HepG2 (cell line): Measurements from ENCODE around the gene MRPS35. TPM values are rescaled to one million over a fixed set of nuclear protein-coding genes. Genes with fewer than 3 reads are reported as not detected.

Experiments used
- FOSL1 ChIP-seq: sonication (generic); formaldehyde crosslinking; IDR thresholded peaks from 2 replicates; pipeline ENCODE4 v1.9.0; 2021; ENCODE audit warnings: missing genetic modification reagents, borderline replicate concordance
- FOXA1 ChIP-seq, 2 experiments: fragments of 450-650 bp in 1 of 2; sonication (generic) in 1 of 2; formaldehyde crosslinking in 1 of 2; IDR thresholded peaks; 2 replicates each; pipeline versions ENCODE4 v1.4.0 to v1.6.1; 2016 to 2020; ENCODE audit warnings: missing genetic modification reagents in 1 of 2
- HMGXB4 ChIP-seq, 2 experiments: sonication (generic) in 1 of 2; formaldehyde crosslinking in 1 of 2; IDR thresholded peaks; 2 replicates each; pipeline versions ENCODE4 v1.4.0 to v1.6.1; 2018 to 2020; ENCODE audit warnings: missing genetic modification reagents in 2 of 2, borderline replicate concordance in 1 of 2, low read depth in 1 of 2, mild to moderate bottlenecking in 1 of 2, missing biosample characterization in 1 of 2
- ISL2 ChIP-seq: sonication (generic); formaldehyde crosslinking; IDR thresholded peaks from 2 replicates; pipeline ENCODE4 v1.5.0; 2020; ENCODE audit warnings: missing genetic modification reagents
- MTERF4 ChIP-seq: sonication (generic); formaldehyde crosslinking; IDR thresholded peaks from 2 replicates; pipeline ENCODE4 v1.8.0; 2023; ENCODE audit warnings: mild to moderate bottlenecking, missing genetic modification reagents
- POLR2A ChIP-seq, 2 experiments: IDR thresholded peaks; 2 replicates each; pipeline ENCODE4 v1.6.1; 2011; ENCODE audit warnings: low read depth in 2 of 2, low read length in 2 of 2, mild to moderate bottlenecking in 1 of 2, moderate library complexity in 1 of 2; ENCODE audit not compliant: insufficient read depth in 1 of 2
- PRDM4 ChIP-seq: sonication (generic); formaldehyde crosslinking; IDR thresholded peaks from 2 replicates; pipeline ENCODE4 v1.9.0; 2021; ENCODE audit warnings: missing genetic modification reagents, borderline replicate concordance
- SKIL ChIP-seq: sonication (generic); formaldehyde crosslinking; IDR thresholded peaks from 2 replicates; pipeline ENCODE4 v1.8.0; 2022; ENCODE audit warnings: missing genetic modification reagents, mild to moderate bottlenecking, moderate library complexity, borderline replicate concordance
- SMAD9 ChIP-seq: sonication (generic); formaldehyde crosslinking; IDR thresholded peaks from 2 replicates; pipeline ENCODE4 v1.5.1; 2020; ENCODE audit warnings: mild to moderate bottlenecking, missing genetic modification reagents
- SNAPC5 ChIP-seq: sonication (generic); formaldehyde crosslinking; IDR thresholded peaks from 2 replicates; pipeline ENCODE4 v1.8.1; 2023; ENCODE audit warnings: mild to moderate bottlenecking, missing genetic modification reagents, borderline replicate concordance
- SRSF4 ChIP-seq: fragments of 200-400 bp; formaldehyde crosslinking; IDR thresholded peaks from one replicate; pipeline ENCODE4 v1.6.1; 2018; ENCODE audit warnings: mild to moderate bottlenecking, low read depth, low read length, moderate library complexity; ENCODE audit not compliant: poor library complexity, severe bottlenecking
- TEAD2 ChIP-seq: sonication (generic); formaldehyde crosslinking; IDR thresholded peaks from 2 replicates; pipeline ENCODE4 v1.9.0; 2021; ENCODE audit warnings: missing genetic modification reagents
- ZBTB4 ChIP-seq: sonication (generic); formaldehyde crosslinking; IDR thresholded peaks from 2 replicates; pipeline ENCODE4 v1.4.0; 2020; ENCODE audit warnings: missing genetic modification reagents, mild to moderate bottlenecking, borderline replicate concordance
- ZFP90 ChIP-seq: sonication (generic); formaldehyde crosslinking; IDR thresholded peaks from 2 replicates; pipeline ENCODE4 v1.8.0; 2022; ENCODE audit warnings: missing genetic modification reagents, mild to moderate bottlenecking, inconsistent platforms, borderline replicate concordance
- ZNF30 ChIP-seq: sonication (generic); formaldehyde crosslinking; IDR thresholded peaks from 2 replicates; pipeline ENCODE4 v1.5.0; 2020; ENCODE audit warnings: mild to moderate bottlenecking, missing genetic modification reagents
- ZNF788 ChIP-seq: sonication (generic); formaldehyde crosslinking; IDR thresholded peaks from 2 replicates; pipeline ENCODE4 v1.5.0; 2020; ENCODE audit warnings: mild to moderate bottlenecking, missing genetic modification reagents, borderline replicate concordance
- polyA plus RNA-seq, 8 experiments: library from polyadenylated mRNA; depleted of rRNA in 3 of 8; stranded (reverse) in 7 of 8; unstranded in 1 of 8; fragments of >200 nt; fragmentation: Illumina TruSeq in 4 of 8; extraction: Trizol in 4 of 8; gene quantifications; 2 replicates each; pipeline versions ENCODE4 v1.2.1 to v1.2.3, GENCODE V29; 2011 to 2016; ENCODE audit warnings: low read depth in 4 of 8, missing spikeins in 1 of 8, mixed read lengths in 1 of 8; ENCODE audit not compliant: insufficient read depth in 1 of 8
- total RNA-seq, 5 experiments: library from RNA; depleted of rRNA; stranded (reverse); fragments of >200 nt; fragmentation: Illumina TruSeq; extraction: Trizol; gene quantifications; 2 replicates each; pipeline ENCODE4 v1.2.3, GENCODE V29; 2016; ENCODE audit warnings: low read depth in 1 of 5

The MRPS35 gene
- total and polyA plus RNA-seq, 2 of the 13 experiments (the other 11 are each of a cell fraction or from before 2014, with no cell fraction given) = 63.4 to 104 TPM

- TF ChIP-seq PRDM4 (CRISPR knock-in tag) (no peak), FOXA1 (IDR thresholded peaks at IDR 0.05) (no peak), FOXA1 (CRISPR knock-in tag; IDR thresholded peaks at IDR 0.05) (no peak), SKIL (CRISPR knock-in tag) (no peak), FOSL1 (no peak), ZNF788 (CRISPR knock-in tag) (no peak; the same call in 1 of the 2 replicates), ISL2 (no peak), SMAD9 (no peak), POLR2A (IDR thresholded peaks at IDR 0.05; ENCODE audit: insufficient read depth in 1 of 2, low read depth in 2 of 2, low read length in 2 of 2) (peak in 1 of 2 experiments; percentile 46; a peak in 1 of 4 replicates), ZBTB4 (CRISPR knock-in tag) (no peak), ZFP90 (CRISPR knock-in tag) (no peak), TEAD2 (CRISPR knock-in tag) (no peak), ZNF30 (CRISPR knock-in tag) (no peak), SNAPC5 (CRISPR knock-in tag) (no peak), SRSF4 (no peak), HMGXB4 (CRISPR knock-in tag; IDR thresholded peaks at IDR 0.05; ENCODE audit: borderline replicate concordance in 1 of 2, low read depth in 1 of 2) (peak; percentile 87; a peak in 2 of 4 replicates), MTERF4 (CRISPR knock-in tag) (0 out of 2 replicates have a peak, but pooled peaks have one; percentile 13)
Observed at GRCh38 chr12:27779920-27780611, 69.4 kb downstream of the MRPS35 start, which contains the start of the genes KLHL42 and MANSC4 (continued).
